H9 (cell line): Measurements from ENCODE around the gene SNX15. TPM values are rescaled to one million over a fixed set of nuclear protein-coding genes. Genes with fewer than 3 reads are reported as not detected.

Source experiments
- DNase-seq: peaks from one replicate; pipeline ENCODE4 v3.0.0-alpha.2; 2017
- H2AFZ ChIP-seq: one replicate; pipeline ENCODE4 v1.6.1; 2013; ENCODE audit warnings: mild to moderate bottlenecking, low read length, control low read depth, moderate library complexity
- H2AK5ac ChIP-seq: 2 replicates; pipeline ENCODE4 v1.6.1; 2013; ENCODE audit warnings: low read length, control low read depth, mixed read lengths; ENCODE audit not compliant: insufficient read length
- H2BK120ac ChIP-seq: one replicate; pipeline ENCODE4 v1.6.1; 2013; ENCODE audit warnings: low read depth, mild to moderate bottlenecking, low read length, control low read depth, inconsistent platforms; ENCODE audit not compliant: poor library complexity, severe bottlenecking
- H2BK12ac ChIP-seq: 2 replicates; pipeline ENCODE4 v1.6.1; 2013; ENCODE audit warnings: low read length, control low read depth, mixed read lengths, low read depth; ENCODE audit not compliant: insufficient read length
- H2BK15ac ChIP-seq: 2 replicates; pipeline ENCODE4 v1.6.1; 2013; ENCODE audit warnings: low read depth, low read length, control low read depth
- H2BK20ac ChIP-seq: one replicate; pipeline ENCODE4 v1.6.1; 2013; ENCODE audit warnings: low read depth, mild to moderate bottlenecking, low read length, control low read depth, inconsistent platforms; ENCODE audit not compliant: poor library complexity, severe bottlenecking
- H2BK5ac ChIP-seq: 2 replicates; pipeline ENCODE4 v1.6.1; 2013; ENCODE audit warnings: low read length, control low read depth, mixed read lengths; ENCODE audit not compliant: insufficient read length
- H3K14ac ChIP-seq: 2 replicates; pipeline ENCODE4 v1.6.1; 2013; ENCODE audit warnings: low read length, control low read depth; ENCODE audit not compliant: insufficient read depth
- H3K18ac ChIP-seq: 2 replicates; pipeline ENCODE4 v1.6.1; 2013; ENCODE audit warnings: low read depth, mild to moderate bottlenecking, mixed read lengths, low read length, control low read depth; ENCODE audit not compliant: insufficient read length
- H3K23ac ChIP-seq: 2 replicates; pipeline ENCODE4 v1.6.1; 2013; ENCODE audit warnings: low read length, control low read depth, mixed read lengths, low read depth; ENCODE audit not compliant: insufficient read length
- H3K23me2 ChIP-seq: 2 replicates; pipeline ENCODE4 v1.6.1; 2013; ENCODE audit warnings: low read depth, mild to moderate bottlenecking, mixed read lengths, low read length, control low read depth; ENCODE audit not compliant: insufficient read length, poor library complexity, severe bottlenecking
- H3K27ac ChIP-seq: 2 replicates; pipeline ENCODE4 v1.5.1; 2013; ENCODE audit warnings: low read length, control low read depth, mixed read lengths, low read depth; ENCODE audit not compliant: insufficient read length
- H3K27me3 ChIP-seq: 2 replicates; pipeline ENCODE4 v1.6.1; 2013; ENCODE audit warnings: low read length, control low read depth, inconsistent platforms; ENCODE audit not compliant: insufficient read depth
- H3K4ac ChIP-seq: 2 replicates; pipeline ENCODE4 v1.6.1; 2013; ENCODE audit warnings: low read depth, mild to moderate bottlenecking, control low read depth, inconsistent platforms, low read length, moderate library complexity
- H3K4me1 ChIP-seq: 2 replicates; pipeline ENCODE4 v1.6.1; 2013; ENCODE audit warnings: low read length, control low read depth, inconsistent platforms; ENCODE audit not compliant: insufficient read depth
- H3K4me2 ChIP-seq: 2 replicates; pipeline ENCODE4 v1.6.1; 2013; ENCODE audit warnings: low read length, control low read depth, mixed read lengths; ENCODE audit not compliant: insufficient read length, insufficient read depth
- H3K56ac ChIP-seq: 2 replicates; pipeline ENCODE4 v1.6.1; 2013; ENCODE audit warnings: low read depth, mild to moderate bottlenecking, mixed read lengths, low read length, control low read depth; ENCODE audit not compliant: insufficient read length
- H3K79me1 ChIP-seq: 2 replicates; pipeline ENCODE4 v1.6.1; 2013; ENCODE audit warnings: low read depth, mild to moderate bottlenecking, moderate library complexity, low read length, control low read depth, inconsistent platforms; ENCODE audit not compliant: insufficient read depth, poor library complexity, severe bottlenecking
- H3K79me2 ChIP-seq: 2 replicates; pipeline ENCODE4 v1.6.1; 2013; ENCODE audit warnings: low read length, control low read depth, inconsistent platforms; ENCODE audit not compliant: insufficient read depth
- H3K9ac ChIP-seq: 2 replicates; pipeline ENCODE4 v1.6.1; 2013; ENCODE audit warnings: low read length, control low read depth, mixed read lengths; ENCODE audit not compliant: insufficient read length; ENCODE audit errors: extremely low read depth
- H3K9me3 ChIP-seq: one replicate; pipeline ENCODE4 v1.6.1; 2013; ENCODE audit warnings: low read depth, low read length, inconsistent platforms; ENCODE audit not compliant: control insufficient read depth
- H3T11ph ChIP-seq: one replicate; pipeline ENCODE4 v1.6.1; 2013; ENCODE audit warnings: mild to moderate bottlenecking, low read length, control low read depth, inconsistent platforms
- H4K20me1 ChIP-seq: one replicate; pipeline ENCODE4 v1.6.1; 2013; ENCODE audit not compliant: control insufficient read depth, insufficient read length, insufficient read depth
- H4K5ac ChIP-seq: 2 replicates; pipeline ENCODE4 v1.6.1; 2013; ENCODE audit warnings: low read depth, mild to moderate bottlenecking, mixed read lengths, low read length, control low read depth; ENCODE audit not compliant: insufficient read length
- H4K8ac ChIP-seq: replicated peaks from 2 replicates; pipeline ENCODE4 v1.6.1; 2013; ENCODE audit warnings: low read length, control low read depth, mixed read lengths, low read depth; ENCODE audit not compliant: insufficient read length
- H4K91ac ChIP-seq: 2 replicates; pipeline ENCODE4 v1.6.1; 2013; ENCODE audit warnings: low read depth, mild to moderate bottlenecking, moderate library complexity, mixed read lengths, low read length, control low read depth; ENCODE audit not compliant: insufficient read length
- H3K27ac Mint-ChIP-seq, 3 experiments: 2 replicates in 2 of 3; 3 replicates in 1 of 3; pipeline ENCODE4 v1.8.0; 2020 to 2021; ENCODE audit warnings: mixed read lengths in 3 of 3, mild to moderate bottlenecking in 1 of 3, moderate library complexity in 1 of 3
- H3K27me3 Mint-ChIP-seq: 2 replicates; pipeline ENCODE4 v1.8.0; 2021; ENCODE audit warnings: low read depth, mild to moderate bottlenecking, moderate library complexity, mixed read lengths
- H3K36me3 Mint-ChIP-seq, 3 experiments: 2 replicates in 2 of 3; 3 replicates in 1 of 3; pipeline ENCODE4 v1.8.0; 2020 to 2021; ENCODE audit warnings: low read depth in 3 of 3, mixed read lengths in 3 of 3; ENCODE audit not compliant: insufficient read depth in 1 of 3
- H3K4me1 Mint-ChIP-seq, 2 experiments: 2 replicates each; pipeline ENCODE4 v1.8.0; 2020; ENCODE audit warnings: mixed read lengths in 2 of 2
- H3K4me3 Mint-ChIP-seq, 2 experiments: 2 replicates in 1 of 2; 3 replicates in 1 of 2; pipeline ENCODE4 v1.8.0; 2020 to 2021; ENCODE audit warnings: mild to moderate bottlenecking in 2 of 2, mixed read lengths in 2 of 2, moderate library complexity in 1 of 2
- H3K9me3 Mint-ChIP-seq, 2 experiments: 2 replicates in 1 of 2; 3 replicates in 1 of 2; pipeline ENCODE4 v1.8.0; 2020; ENCODE audit warnings: mild to moderate bottlenecking in 2 of 2, mixed read lengths in 2 of 2, moderate library complexity in 1 of 2
- WGBS: extraction: QIAGEN DNeasy Blood & Tissue Kit; methylation state at CpG from one replicate; pipeline ENCODE4 v1.1.7; 2013; ENCODE audit warnings: missing lambda C conversion rate, low lambda C conversion rate, mixed read lengths; ENCODE audit not compliant: insufficient read length; ENCODE audit errors: extremely low coverage; 5-methylcytosine and 5-hydroxymethylcytosine counted together
- total RNA-seq: library from RNA; stranded (reverse); gene quantifications from 2 replicates; pipeline ENCODE4 v1.2.1, GENCODE V29; 2021
- TF ChIP-seq, protein P1 (sequence below): fragments of 200-600 bp; sonication (generic); conservative IDR thresholded peaks from 3 replicates; pipeline ENCODE4 v1.8.0; 2021; ENCODE audit warnings: antibody characterized with exemption, mild to moderate bottlenecking

SNX15 gene
- total RNA-seq, 1 experiment from 2014 or later: 24.3 TPM

DNA sequence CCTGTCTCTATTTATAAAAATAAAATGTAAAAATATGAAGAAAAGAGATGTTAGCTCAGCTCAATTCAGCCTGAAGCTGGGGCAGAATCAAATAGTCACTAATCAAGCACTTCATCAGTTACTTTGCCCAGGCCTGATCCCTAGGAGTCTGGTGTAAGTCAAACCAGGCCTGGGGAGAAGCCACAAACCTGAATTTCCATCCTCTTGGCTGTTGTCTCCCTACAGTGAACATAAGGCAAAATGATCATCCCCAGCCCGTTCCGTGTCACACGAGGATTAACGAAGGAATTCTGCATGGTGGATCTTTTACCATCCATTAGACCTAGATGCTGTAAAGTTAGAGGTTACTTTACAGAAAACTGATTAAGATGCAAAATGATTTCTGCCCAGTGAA, 37.6 kb downstream of the SNX15 start:
- H2AK5ac ChIP-seq: no peak overlapping the region
- H3K27ac ChIP-seq: no peak overlapping the region
- no peaks in the 10 kb centered on the region for H3K23me2 ChIP-seq
- H2AFZ ChIP-seq: no peak overlapping the region
- H3T11ph ChIP-seq: no peak overlapping the region
- H3K27ac Mint-ChIP-seq: no peak overlapping the region
- H4K8ac ChIP-seq: no peak overlapping the region
- H3K9me3 Mint-ChIP-seq: no peaks in the 10 kb centered on the region
- H3K4ac ChIP-seq: no peak overlapping the region
- H3K4me3 Mint-ChIP-seq: no peak overlapping the region
- peaks cover 3% of the 10 kb centered on the region for H3K27me3 Mint-ChIP-seq
- no peak overlapping the region for H2BK20ac ChIP-seq
- H3K36me3 Mint-ChIP-seq: no peaks in the 10 kb centered on the region
- peaks cover 6% of the 10 kb centered on the region; the same call in 1 of the 2 replicates for H3K4me1 ChIP-seq
- no peak overlapping the region for H3K4me2 ChIP-seq
- no peak overlapping the region for H3K56ac ChIP-seq
- no peak overlapping the region for H4K5ac ChIP-seq
- H4K91ac ChIP-seq: no peak overlapping the region
- H3K9ac ChIP-seq: no peak overlapping the region
- no peak overlapping the region for H2BK5ac ChIP-seq
- H3K9me3 ChIP-seq: no peaks in the 10 kb centered on the region
- no peak overlapping the region for H2BK12ac ChIP-seq
- DNase-seq: no peak
- H3K18ac ChIP-seq: no peak overlapping the region
- TF ChIP-seq, protein P1, sequence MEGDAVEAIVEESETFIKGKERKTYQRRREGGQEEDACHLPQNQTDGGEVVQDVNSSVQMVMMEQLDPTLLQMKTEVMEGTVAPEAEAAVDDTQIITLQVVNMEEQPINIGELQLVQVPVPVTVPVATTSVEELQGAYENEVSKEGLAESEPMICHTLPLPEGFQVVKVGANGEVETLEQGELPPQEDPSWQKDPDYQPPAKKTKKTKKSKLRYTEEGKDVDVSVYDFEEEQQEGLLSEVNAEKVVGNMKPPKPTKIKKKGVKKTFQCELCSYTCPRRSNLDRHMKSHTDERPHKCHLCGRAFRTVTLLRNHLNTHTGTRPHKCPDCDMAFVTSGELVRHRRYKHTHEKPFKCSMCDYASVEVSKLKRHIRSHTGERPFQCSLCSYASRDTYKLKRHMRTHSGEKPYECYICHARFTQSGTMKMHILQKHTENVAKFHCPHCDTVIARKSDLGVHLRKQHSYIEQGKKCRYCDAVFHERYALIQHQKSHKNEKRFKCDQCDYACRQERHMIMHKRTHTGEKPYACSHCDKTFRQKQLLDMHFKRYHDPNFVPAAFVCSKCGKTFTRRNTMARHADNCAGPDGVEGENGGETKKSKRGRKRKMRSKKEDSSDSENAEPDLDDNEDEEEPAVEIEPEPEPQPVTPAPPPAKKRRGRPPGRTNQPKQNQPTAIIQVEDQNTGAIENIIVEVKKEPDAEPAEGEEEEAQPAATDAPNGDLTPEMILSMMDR: no peak
- H3K14ac ChIP-seq: no peak overlapping the region
- no CpG with 5 or more reads among the region's 4 CpGs for WGBS
- H3K79me2 ChIP-seq: no peaks in the 10 kb centered on the region
- H3K23ac ChIP-seq: no peak overlapping the region
- H2BK120ac ChIP-seq: no peak overlapping the region
- no peaks in the 10 kb centered on the region for H3K27me3 ChIP-seq
- no peak overlapping the region for H2BK15ac ChIP-seq
- no peaks in the 10 kb centered on the region for H4K20me1 ChIP-seq
- no peaks in the 10 kb centered on the region for H3K79me1 ChIP-seq
- peaks cover 25 to 34% of the 10 kb centered on the region in 2 experiments for H3K4me1 Mint-ChIP-seq
